Astrocyte (in vitro differentiated cells and primary cell): ENCODE measurements around the gene KCNG2. TPM values are rescaled to one million over a fixed set of nuclear protein-coding genes. Genes with fewer than 3 reads are reported as not detected.

Experiments used
- DNase-seq: peaks from one replicate; pipeline ENCODE4 v3.0.0-alpha.2; 2010; ENCODE audit warnings: low read depth
- FAIRE-seq: peaks from 2 replicates; lab custom pipeline; 2011; peaks lifted over from hg19 to GRCh38; lab: Jason Lieb, UNC
- H2AFZ ChIP-seq: 2 replicates; pipeline ENCODE4 v1.6.0; 2012; ENCODE audit warnings: low read depth, low read length, inconsistent platforms
- H3K27ac ChIP-seq: 2 replicates; pipeline ENCODE4 v1.5.1; 2011; ENCODE audit warnings: low read depth, low read length, inconsistent platforms
- H3K27me3 ChIP-seq: 2 replicates; pipeline ENCODE4 v1.6.0; 2011; ENCODE audit warnings: low read length, inconsistent platforms; ENCODE audit not compliant: insufficient read depth
- H3K36me3 ChIP-seq: 2 replicates; pipeline ENCODE4 v1.5.1; 2011; ENCODE audit warnings: low read length, inconsistent platforms; ENCODE audit not compliant: insufficient read depth
- H3K4me1 ChIP-seq: 2 replicates; pipeline ENCODE4 v1.5.1; 2011; ENCODE audit warnings: low read length, inconsistent platforms; ENCODE audit not compliant: insufficient read depth
- H3K4me2 ChIP-seq: 2 replicates; pipeline ENCODE4 v1.6.0; 2012; ENCODE audit warnings: low read length, inconsistent platforms
- H3K4me3 ChIP-seq: 2 replicates; pipeline ENCODE4 v1.5.1; 2011; ENCODE audit warnings: low read depth, mild to moderate bottlenecking, low read length, inconsistent platforms; ENCODE audit not compliant: insufficient read depth
- H3K79me2 ChIP-seq: 2 replicates; pipeline ENCODE4 v1.6.0; 2012; ENCODE audit warnings: mild to moderate bottlenecking, low read length, inconsistent platforms; ENCODE audit not compliant: insufficient read depth
- H3K9ac ChIP-seq: 2 replicates; pipeline ENCODE4 v1.6.0; 2012; ENCODE audit warnings: mild to moderate bottlenecking, low read length, inconsistent platforms
- H3K9me3 ChIP-seq: 2 replicates; pipeline ENCODE4 v1.5.1; 2012; ENCODE audit warnings: low read depth, mild to moderate bottlenecking, low read length, inconsistent platforms; ENCODE audit not compliant: insufficient read depth
- H4K20me1 ChIP-seq: 2 replicates; pipeline ENCODE4 v1.6.0; 2012; ENCODE audit warnings: low read length, inconsistent platforms; ENCODE audit not compliant: insufficient read depth
- H3K27ac Mint-ChIP-seq: one replicate; pipeline ENCODE4 v1.8.0; 2021; ENCODE audit warnings: mild to moderate bottlenecking, mixed read lengths; ENCODE audit not compliant: unreplicated experiment
- H3K27me3 Mint-ChIP-seq: one replicate; pipeline ENCODE4 v1.8.0; 2021; ENCODE audit warnings: low read depth, mixed read lengths; ENCODE audit not compliant: unreplicated experiment
- H3K36me3 Mint-ChIP-seq: one replicate; pipeline ENCODE4 v1.8.0; 2021; ENCODE audit warnings: low read depth, mixed read lengths; ENCODE audit not compliant: unreplicated experiment
- H3K4me1 Mint-ChIP-seq: one replicate; pipeline ENCODE4 v1.8.0; 2021; ENCODE audit warnings: low read depth, mixed read lengths; ENCODE audit not compliant: unreplicated experiment
- H3K4me3 Mint-ChIP-seq: one replicate; pipeline ENCODE4 v1.8.0; 2021; ENCODE audit warnings: mild to moderate bottlenecking, moderate library complexity, mixed read lengths; ENCODE audit not compliant: unreplicated experiment
- H3K9me3 Mint-ChIP-seq: one replicate; pipeline ENCODE4 v1.8.0; 2021; ENCODE audit warnings: mild to moderate bottlenecking, mixed read lengths; ENCODE audit not compliant: unreplicated experiment
- EZH2 ChIP-seq: IDR thresholded peaks from 2 replicates; pipeline ENCODE4 v1.6.1; 2012; ENCODE audit warnings: mild to moderate bottlenecking, low read length, inconsistent platforms; ENCODE audit not compliant: insufficient read depth
- total RNA-seq: library from RNA; stranded (reverse); gene quantifications from 2 replicates; pipeline ENCODE4 v1.2.1, GENCODE V29; 2021
- TF ChIP-seq, protein P1 (sequence below): IDR thresholded peaks from 2 replicates; pipeline ENCODE4 v1.5.1; 2011; ENCODE audit warnings: low read depth, mild to moderate bottlenecking, inconsistent platforms, low read length, moderate library complexity; ENCODE audit not compliant: insufficient read depth

The KCNG2 gene
- total RNA-seq, 1 donor from 2014 or later, result 0.16 TPM

GRCh38 chr18:79926306-79926705 is 128.6 kb downstream of the KCNG2 start:
- H3K4me1 Mint-ChIP-seq, result no peaks in the 10 kb centered on the region
- no peak for TF ChIP-seq EZH2
- TF ChIP-seq, protein P1, sequence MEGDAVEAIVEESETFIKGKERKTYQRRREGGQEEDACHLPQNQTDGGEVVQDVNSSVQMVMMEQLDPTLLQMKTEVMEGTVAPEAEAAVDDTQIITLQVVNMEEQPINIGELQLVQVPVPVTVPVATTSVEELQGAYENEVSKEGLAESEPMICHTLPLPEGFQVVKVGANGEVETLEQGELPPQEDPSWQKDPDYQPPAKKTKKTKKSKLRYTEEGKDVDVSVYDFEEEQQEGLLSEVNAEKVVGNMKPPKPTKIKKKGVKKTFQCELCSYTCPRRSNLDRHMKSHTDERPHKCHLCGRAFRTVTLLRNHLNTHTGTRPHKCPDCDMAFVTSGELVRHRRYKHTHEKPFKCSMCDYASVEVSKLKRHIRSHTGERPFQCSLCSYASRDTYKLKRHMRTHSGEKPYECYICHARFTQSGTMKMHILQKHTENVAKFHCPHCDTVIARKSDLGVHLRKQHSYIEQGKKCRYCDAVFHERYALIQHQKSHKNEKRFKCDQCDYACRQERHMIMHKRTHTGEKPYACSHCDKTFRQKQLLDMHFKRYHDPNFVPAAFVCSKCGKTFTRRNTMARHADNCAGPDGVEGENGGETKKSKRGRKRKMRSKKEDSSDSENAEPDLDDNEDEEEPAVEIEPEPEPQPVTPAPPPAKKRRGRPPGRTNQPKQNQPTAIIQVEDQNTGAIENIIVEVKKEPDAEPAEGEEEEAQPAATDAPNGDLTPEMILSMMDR, result no peak
- H4K20me1 ChIP-seq, result peaks cover 64% of the 10 kb centered on the region
- H3K27me3 Mint-ChIP-seq, result no peaks in the 10 kb centered on the region
- no peak overlapping the region for H2AFZ ChIP-seq
- no peak overlapping the region for H3K4me3 Mint-ChIP-seq
- peaks cover 6% of the 10 kb centered on the region for H3K9me3 ChIP-seq
- no peak overlapping the region for H3K4me2 ChIP-seq
- H3K36me3 Mint-ChIP-seq, result peaks cover 48% of the 10 kb centered on the region
- FAIRE-seq (no peak), DNase-seq (no peak)
- H3K36me3 ChIP-seq, result no peaks in the 10 kb centered on the region
- H3K4me3 ChIP-seq, result no peak overlapping the region
- no peak overlapping the region for H3K27ac ChIP-seq
- H3K9me3 Mint-ChIP-seq, result peaks cover 20% of the 10 kb centered on the region
- H3K27ac Mint-ChIP-seq, result no peak overlapping the region
- H3K9ac ChIP-seq, result no peak overlapping the region
- H3K4me1 ChIP-seq, result no peaks in the 10 kb centered on the region
- no peaks in the 10 kb centered on the region for H3K27me3 ChIP-seq
- H3K79me2 ChIP-seq, result peaks cover 37% of the 10 kb centered on the region

DNA sequence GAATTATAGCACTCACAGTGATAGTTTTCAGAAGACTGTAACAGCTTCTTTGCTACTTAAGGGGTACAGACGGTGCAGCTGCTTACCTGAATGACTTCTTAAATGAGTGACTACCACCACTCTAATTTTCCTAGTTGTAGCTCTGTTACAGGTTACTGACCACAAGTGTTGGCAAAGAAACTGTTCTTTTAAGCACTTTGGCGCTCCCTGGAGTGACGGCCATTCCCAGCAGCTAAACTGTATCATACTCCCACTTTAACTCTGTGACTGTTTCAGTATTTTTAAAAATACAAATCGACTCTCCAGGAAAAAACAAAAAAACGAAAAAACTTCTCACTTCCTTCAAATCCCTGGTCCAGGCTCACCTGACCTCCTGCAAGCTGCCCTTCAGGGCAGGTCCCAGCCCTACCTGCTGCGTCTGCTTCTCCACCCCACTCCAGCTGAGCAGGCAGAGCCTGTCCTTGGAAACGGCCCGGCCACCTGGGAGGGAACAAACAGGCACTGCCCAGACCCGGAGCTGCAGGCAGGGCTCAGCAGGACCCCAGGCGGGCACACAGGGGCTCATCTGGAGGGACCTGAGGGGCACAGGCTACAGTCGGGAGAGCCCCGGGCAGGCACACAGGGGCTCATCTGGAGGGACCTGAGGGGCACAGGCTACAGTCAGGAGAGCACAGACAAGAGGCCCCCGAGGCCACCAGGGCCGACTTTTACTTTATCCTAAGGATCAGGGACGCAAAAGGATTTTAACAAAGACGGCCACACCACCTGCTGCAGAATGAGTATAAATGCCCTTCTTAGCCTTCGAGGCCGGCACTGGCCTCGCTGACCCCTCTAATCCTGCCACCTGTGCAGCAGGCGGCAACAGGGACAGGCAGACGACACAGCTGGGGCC is 129.2 kb downstream of the KCNG2 start:
- TF ChIP-seq EZH2, result no peak
- TF ChIP-seq, protein P1, result no peak

More for the DNA sequence above, 129.2 kb downstream of the KCNG2 start:
- no peak overlapping the region for H3K27ac Mint-ChIP-seq
- DNase-seq (no peak), FAIRE-seq (no peak)
- no peaks in the 10 kb centered on the region for H3K27me3 ChIP-seq
- no peaks in the 10 kb centered on the region for H3K4me1 Mint-ChIP-seq
- no peak overlapping the region for H3K4me3 ChIP-seq
- H3K27ac ChIP-seq, result no peak overlapping the region
- H3K4me2 ChIP-seq, result no peak overlapping the region
- no peak overlapping the region for H3K4me3 Mint-ChIP-seq
- no peak overlapping the region for H2AFZ ChIP-seq
- no peaks in the 10 kb centered on the region for H3K4me1 ChIP-seq
- H3K9me3 ChIP-seq, result peaks cover 6% of the 10 kb centered on the region
- no peaks in the 10 kb centered on the region for H3K27me3 Mint-ChIP-seq
- no peak overlapping the region for H3K9ac ChIP-seq
- H3K36me3 Mint-ChIP-seq, result peaks cover 48% of the 10 kb centered on the region
- peaks cover 20% of the 10 kb centered on the region for H3K9me3 Mint-ChIP-seq
- peaks cover 64% of the 10 kb centered on the region for H4K20me1 ChIP-seq
- no peaks in the 10 kb centered on the region for H3K36me3 ChIP-seq
- peaks cover 41% of the 10 kb centered on the region for H3K79me2 ChIP-seq
